OCI-LY3 (cell line): Measurements from ENCODE around the gene IRX5.

Experiments
- H2AFZ ChIP-seq: fragments of 200-600, 300-600 bp; shearing (Covaris generic); 2 replicates; pipeline ENCODE4 v1.6.0; 2014; ENCODE audit warnings: antibody characterized with exemption, low read depth, low read length
- H3K27ac ChIP-seq: fragments of 200-600, 300-600 bp; sonication (generic); 2 replicates; pipeline ENCODE4 v1.5.1; 2014; ENCODE audit warnings: mild to moderate bottlenecking, low read length, moderate library complexity, mixed read lengths
- H3K27me3 ChIP-seq: fragments of 200-600, 300-600 bp; sonication (generic); 2 replicates; pipeline ENCODE4 v1.6.1; 2014; ENCODE audit warnings: low read depth, low read length, mixed read lengths
- H3K36me3 ChIP-seq: fragments of 200-600, 300-600 bp; sonication (generic); replicated peaks from 2 replicates; pipeline ENCODE3; 2014; ENCODE audit warnings: low read depth, low read length, mixed read lengths
- H3K4me1 ChIP-seq: fragments of 300-600, 200-600 bp; sonication (generic); 2 replicates; pipeline ENCODE4 v1.6.1; 2014; ENCODE audit warnings: low read length, mixed read lengths
- H3K4me2 ChIP-seq: fragments of 200-600, 300-600 bp; sonication (generic); 2 replicates; pipeline ENCODE4 v1.6.1; 2014; ENCODE audit warnings: low read length, mixed read lengths
- H3K4me3 ChIP-seq: fragments of 300-600, 200-600 bp; sonication (generic); 2 replicates; pipeline ENCODE4 v1.5.1; 2014; ENCODE audit warnings: antibody characterized with exemption, mild to moderate bottlenecking, low read length, moderate library complexity
- H3K79me2 ChIP-seq: fragments of 300-600, 200-600 bp; shearing (Covaris generic); 2 replicates; pipeline ENCODE4 v1.6.1; 2014; ENCODE audit warnings: mild to moderate bottlenecking, low read length, mixed read lengths
- H3K9ac ChIP-seq: fragments of 300-600, 200-600 bp; shearing (Covaris generic); 2 replicates; pipeline ENCODE4 v1.6.0; 2014; ENCODE audit warnings: mild to moderate bottlenecking, low read length, moderate library complexity
- H3K9me3 ChIP-seq: fragments of 200-600, 300-600 bp; shearing (Covaris generic); 2 replicates; pipeline ENCODE4 v1.6.1; 2014; ENCODE audit warnings: low read length, mixed read lengths; ENCODE audit not compliant: insufficient read depth
- H4K20me1 ChIP-seq: fragments of 200-600, 300-600 bp; sonication (generic); 2 replicates; pipeline ENCODE4 v1.6.1; 2016; ENCODE audit warnings: low read length, mixed read lengths; ENCODE audit not compliant: insufficient read depth
- CTCF ChIP-seq: fragments of 200-600, 300-600 bp; sonication (generic); IDR thresholded peaks from 2 replicates; pipeline ENCODE4 v1.5.1; 2014; ENCODE audit warnings: antibody characterized with exemption, low read length, low read depth
- EZH2phosphoT487 ChIP-seq: fragments of 200-600 bp; shearing (Covaris generic); IDR thresholded peaks from 2 replicates; pipeline ENCODE4 v1.6.1; 2018; ENCODE audit warnings: antibody characterized with exemption, mixed run types, low read depth

IRX5 gene

GRCh38 chr16:54921206-54921824 is 9.3 kb upstream of the IRX5 start:
- Histone ChIP-seq H4K20me1 (no peaks in the 10 kb centered on the region), H3K9me3 (no peaks in the 10 kb centered on the region), H3K79me2 (no peaks in the 10 kb centered on the region), H3K27ac (no peak overlapping the region), H3K4me2 (no peak overlapping the region), H3K4me3 (no peak overlapping the region), H2AFZ (no peak overlapping the region), H3K9ac (no peak overlapping the region), H3K4me1 (no peaks in the 10 kb centered on the region), H3K36me3 (no peaks in the 10 kb centered on the region), H3K27me3 (no peaks in the 10 kb centered on the region)
- TF ChIP-seq EZH2phosphoT487 (no peak), CTCF (no peak)

- Histone ChIP-seq H3K79me2 (no peaks in the 10 kb centered on the region), H3K9ac (no peak overlapping the region), H3K9me3 (no peaks in the 10 kb centered on the region), H3K27me3 (no peaks in the 10 kb centered on the region), H3K4me3 (no peak overlapping the region), H2AFZ (no peak overlapping the region), H3K36me3 (no peaks in the 10 kb centered on the region), H4K20me1 (no peaks in the 10 kb centered on the region), H3K4me1 (no peaks in the 10 kb centered on the region), H3K27ac (no peak overlapping the region), H3K4me2 (no peak overlapping the region)
- TF ChIP-seq EZH2phosphoT487, result no peak
- TF ChIP-seq CTCF, result no peak
These were observed 7.6 kb upstream of the IRX5 start for GRCh38 chr16:54923055-54923473.

- no peak overlapping the region for H3K4me2 ChIP-seq
- H4K20me1 ChIP-seq, result no peaks in the 10 kb centered on the region
- H3K79me2 ChIP-seq, result no peaks in the 10 kb centered on the region
- no peak overlapping the region for H3K4me3 ChIP-seq
- H3K9ac ChIP-seq, result no peak overlapping the region
- H3K9me3 ChIP-seq, result no peaks in the 10 kb centered on the region
- TF ChIP-seq EZH2phosphoT487 (no peak), CTCF (no peak)
- no peak overlapping the region for H3K27ac ChIP-seq
- no peaks in the 10 kb centered on the region for H3K4me1 ChIP-seq
- H2AFZ ChIP-seq, result no peak overlapping the region
- no peaks in the 10 kb centered on the region for H3K36me3 ChIP-seq
- no peaks in the 10 kb centered on the region for H3K27me3 ChIP-seq
These were observed 6.7 kb upstream of the IRX5 start for GRCh38 chr16:54923988-54924387.

GRCh38 chr16:54926166-54926838 is 4.4 kb upstream of the IRX5 start:
- H3K79me2 ChIP-seq, result no peaks in the 10 kb centered on the region
- H3K4me2 ChIP-seq, result no peak overlapping the region
- no peaks in the 10 kb centered on the region for H3K27me3 ChIP-seq
- H4K20me1 ChIP-seq, result no peaks in the 10 kb centered on the region
- no peak overlapping the region for H2AFZ ChIP-seq
- H3K4me1 ChIP-seq, result no peaks in the 10 kb centered on the region
- H3K36me3 ChIP-seq, result no peaks in the 10 kb centered on the region
- no peaks in the 10 kb centered on the region for H3K9me3 ChIP-seq
- no peak overlapping the region for H3K27ac ChIP-seq
- no peak overlapping the region for H3K9ac ChIP-seq
- H3K4me3 ChIP-seq, result no peak overlapping the region
- TF ChIP-seq EZH2phosphoT487 (no peak), CTCF (no peak)
